ENCODE results near the gene ZNF846.
A peak's percentile ranks its signal among the peaks of the same experiment; 100 is the strongest.

The ZNF846 gene

DNA sequence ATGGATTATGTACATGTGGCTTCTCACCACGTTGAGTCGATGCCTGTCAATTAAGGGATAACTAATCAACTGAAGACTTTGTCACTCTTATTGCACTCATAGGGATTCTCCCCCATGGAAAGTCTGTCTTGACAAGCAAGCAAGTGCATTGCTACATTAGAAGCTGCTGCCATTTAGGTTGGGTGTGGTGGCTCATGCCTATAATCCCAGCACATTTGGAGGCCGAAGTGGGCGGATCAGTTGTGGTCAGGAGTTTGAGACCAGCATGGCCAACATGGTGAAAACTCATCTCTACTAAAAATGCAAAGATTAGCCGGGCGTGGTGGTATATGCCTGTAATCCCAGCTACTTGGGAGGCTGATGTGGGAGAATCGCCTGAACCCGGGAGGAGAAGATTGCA is 18.3 kb upstream of the ZNF846 start:
- no peak for TF ChIP-seq SIN3A (IDR thresholded peaks at IDR 0.05; ENCODE audit: borderline replicate concordance, insufficient read depth, low read length)
- TF ChIP-seq, protein P1, sequence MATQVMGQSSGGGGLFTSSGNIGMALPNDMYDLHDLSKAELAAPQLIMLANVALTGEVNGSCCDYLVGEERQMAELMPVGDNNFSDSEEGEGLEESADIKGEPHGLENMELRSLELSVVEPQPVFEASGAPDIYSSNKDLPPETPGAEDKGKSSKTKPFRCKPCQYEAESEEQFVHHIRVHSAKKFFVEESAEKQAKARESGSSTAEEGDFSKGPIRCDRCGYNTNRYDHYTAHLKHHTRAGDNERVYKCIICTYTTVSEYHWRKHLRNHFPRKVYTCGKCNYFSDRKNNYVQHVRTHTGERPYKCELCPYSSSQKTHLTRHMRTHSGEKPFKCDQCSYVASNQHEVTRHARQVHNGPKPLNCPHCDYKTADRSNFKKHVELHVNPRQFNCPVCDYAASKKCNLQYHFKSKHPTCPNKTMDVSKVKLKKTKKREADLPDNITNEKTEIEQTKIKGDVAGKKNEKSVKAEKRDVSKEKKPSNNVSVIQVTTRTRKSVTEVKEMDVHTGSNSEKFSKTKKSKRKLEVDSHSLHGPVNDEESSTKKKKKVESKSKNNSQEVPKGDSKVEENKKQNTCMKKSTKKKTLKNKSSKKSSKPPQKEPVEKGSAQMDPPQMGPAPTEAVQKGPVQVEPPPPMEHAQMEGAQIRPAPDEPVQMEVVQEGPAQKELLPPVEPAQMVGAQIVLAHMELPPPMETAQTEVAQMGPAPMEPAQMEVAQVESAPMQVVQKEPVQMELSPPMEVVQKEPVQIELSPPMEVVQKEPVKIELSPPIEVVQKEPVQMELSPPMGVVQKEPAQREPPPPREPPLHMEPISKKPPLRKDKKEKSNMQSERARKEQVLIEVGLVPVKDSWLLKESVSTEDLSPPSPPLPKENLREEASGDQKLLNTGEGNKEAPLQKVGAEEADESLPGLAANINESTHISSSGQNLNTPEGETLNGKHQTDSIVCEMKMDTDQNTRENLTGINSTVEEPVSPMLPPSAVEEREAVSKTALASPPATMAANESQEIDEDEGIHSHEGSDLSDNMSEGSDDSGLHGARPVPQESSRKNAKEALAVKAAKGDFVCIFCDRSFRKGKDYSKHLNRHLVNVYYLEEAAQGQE (IDR thresholded peaks at IDR 0.05; ENCODE audit: insufficient read depth in 1 of 2, low read depth in 2 of 2, low read length in 2 of 2) = no peak
- no peak for TF ChIP-seq TAF1 (IDR thresholded peaks at IDR 0.05; ENCODE audit: borderline replicate concordance, insufficient read depth, low read length)
- no peak for TF ChIP-seq POLR2AphosphoS5 (IDR thresholded peaks at IDR 0.05; ENCODE audit: low read depth, low read length)
- TF ChIP-seq FOXP2 (optimal IDR thresholded peaks at IDR 0.05; ENCODE audit: borderline replicate concordance, extremely low read depth, extremely low read length, insufficient read depth) = no peak

DNA sequence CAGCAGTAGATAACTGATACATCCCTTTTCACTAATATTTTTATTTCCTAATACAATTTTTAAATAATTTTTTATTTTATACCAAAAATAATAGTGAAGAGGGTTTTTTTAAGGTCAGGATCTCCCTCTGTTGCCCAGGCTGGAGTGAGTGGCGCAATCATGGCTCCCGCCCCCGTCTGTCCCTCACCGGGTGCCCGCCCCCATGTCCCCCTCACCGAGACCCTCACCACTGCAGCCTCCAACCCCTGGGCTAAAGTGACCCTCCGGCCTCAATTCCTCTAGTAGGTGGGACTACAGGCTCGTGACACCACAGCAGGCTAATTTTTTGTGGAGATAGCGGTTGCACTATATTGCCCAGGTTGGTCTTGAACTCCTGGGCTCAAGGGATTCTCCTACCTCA is 17.8 kb upstream of the ZNF846 start:
- TF ChIP-seq SIN3A (IDR thresholded peaks at IDR 0.05; ENCODE audit: borderline replicate concordance, insufficient read depth, low read length) = no peak
- no peak for TF ChIP-seq FOXP2 (optimal IDR thresholded peaks at IDR 0.05; ENCODE audit: borderline replicate concordance, extremely low read depth, extremely low read length, insufficient read depth)
- no peak for TF ChIP-seq TAF1 (IDR thresholded peaks at IDR 0.05; ENCODE audit: borderline replicate concordance, insufficient read depth, low read length)
- no peak for TF ChIP-seq POLR2AphosphoS5 (IDR thresholded peaks at IDR 0.05; ENCODE audit: low read depth, low read length)
- TF ChIP-seq, protein P1 (IDR thresholded peaks at IDR 0.05; ENCODE audit: insufficient read depth in 1 of 2, low read depth in 2 of 2, low read length in 2 of 2) = no peak

DNA sequence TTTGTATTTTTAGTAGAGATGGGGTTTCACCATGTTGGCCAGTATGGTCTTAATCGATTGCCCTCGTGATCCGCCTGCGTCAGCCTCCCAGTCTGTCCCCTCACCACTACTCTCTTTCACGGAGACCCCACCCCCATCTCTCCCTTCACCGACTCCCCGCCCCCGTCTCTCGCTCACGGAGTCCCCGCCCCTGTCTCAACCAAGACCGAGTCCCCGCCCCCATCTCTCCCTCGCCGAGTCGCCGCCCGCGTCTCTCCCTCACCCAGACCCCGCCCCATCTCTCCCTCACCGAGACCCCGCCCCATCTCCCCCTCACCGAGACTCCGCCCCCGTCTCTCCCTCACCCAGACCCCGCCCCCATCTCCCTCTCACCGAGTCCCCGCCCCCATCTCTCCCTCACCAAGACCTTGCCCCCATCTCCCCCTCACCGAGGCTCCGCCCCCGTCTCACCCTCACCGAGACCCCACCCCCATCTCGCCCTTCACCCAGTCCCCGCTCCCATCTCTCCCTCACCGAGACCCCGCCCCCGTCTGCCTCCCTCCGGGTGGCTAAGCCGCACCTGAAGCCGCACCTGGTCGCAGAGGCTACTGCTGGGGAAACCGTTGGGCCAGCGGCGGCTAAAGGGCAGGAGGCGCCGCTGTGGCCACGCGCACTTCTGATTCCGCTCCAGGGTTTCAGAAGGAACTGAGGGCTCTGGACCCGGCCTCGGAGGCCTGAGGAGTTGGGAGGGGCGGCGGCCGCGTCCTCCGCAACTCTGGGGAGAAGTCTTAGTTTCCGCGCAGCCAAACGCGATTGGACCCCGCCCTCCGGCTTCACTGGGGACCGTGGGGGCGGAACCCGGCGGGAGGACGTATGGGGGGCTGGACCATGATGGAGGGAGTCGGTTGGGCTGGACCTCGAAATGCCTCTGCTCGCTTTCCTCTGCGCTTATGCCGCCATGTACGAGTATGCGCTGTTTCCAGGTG is 17.1 kb upstream of the ZNF846 start:
- no peak for TF ChIP-seq SIN3A (IDR thresholded peaks at IDR 0.05; ENCODE audit: borderline replicate concordance, insufficient read depth, low read length)
- peak; percentile 35 for TF ChIP-seq FOXP2 (optimal IDR thresholded peaks at IDR 0.05; ENCODE audit: borderline replicate concordance, extremely low read depth, extremely low read length, insufficient read depth)
- peak; percentile 73 for TF ChIP-seq POLR2AphosphoS5 (IDR thresholded peaks at IDR 0.05; ENCODE audit: low read depth, low read length)
- TF ChIP-seq, protein P1 (IDR thresholded peaks at IDR 0.05; ENCODE audit: insufficient read depth in 1 of 2, low read depth in 2 of 2, low read length in 2 of 2) = no peak
- 0 out of 2 replicates have a peak, but pooled peaks have one; percentile 27 for TF ChIP-seq TAF1 (IDR thresholded peaks at IDR 0.05; ENCODE audit: borderline replicate concordance, insufficient read depth, low read length)

DNA sequence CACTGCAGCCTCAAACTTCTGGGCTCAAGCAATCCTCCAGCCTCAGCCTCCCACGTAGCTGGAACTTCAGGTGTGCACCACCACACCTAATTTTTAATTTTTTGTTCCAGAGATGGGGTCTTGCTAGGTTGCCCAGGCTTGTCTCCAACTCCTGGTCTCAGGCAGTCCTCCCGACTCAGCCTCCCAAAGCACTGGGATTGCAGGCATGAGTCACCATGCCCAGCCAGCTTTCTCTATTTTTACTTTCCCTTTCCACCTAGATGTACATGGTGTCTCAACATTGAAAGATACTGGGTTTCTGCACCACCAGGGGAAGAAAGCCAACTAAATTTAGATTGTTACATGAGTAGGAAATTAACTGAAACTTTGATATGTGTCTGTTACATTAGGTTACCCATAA is 13.8 kb upstream of the ZNF846 start:
- TF ChIP-seq, protein P1 (IDR thresholded peaks at IDR 0.05; ENCODE audit: insufficient read depth in 1 of 2, low read depth in 2 of 2, low read length in 2 of 2) = no peak
- TF ChIP-seq SIN3A (IDR thresholded peaks at IDR 0.05; ENCODE audit: borderline replicate concordance, insufficient read depth, low read length) (no peak), FOXP2 (optimal IDR thresholded peaks at IDR 0.05; ENCODE audit: borderline replicate concordance, extremely low read depth, extremely low read length, insufficient read depth) (no peak), POLR2AphosphoS5 (IDR thresholded peaks at IDR 0.05; ENCODE audit: low read depth, low read length) (no peak), TAF1 (IDR thresholded peaks at IDR 0.05; ENCODE audit: borderline replicate concordance, insufficient read depth, low read length) (no peak)

All from PFSK-1 (cell line).